Measurements from ENCODE around the gene KLC4. TPM values are rescaled to one million over a fixed set of nuclear protein-coding genes. Genes with fewer than 3 reads are reported as not detected.

The KLC4 gene
- polyA plus RNA-seq, 1 experiment, result 9.1 TPM

DNA sequence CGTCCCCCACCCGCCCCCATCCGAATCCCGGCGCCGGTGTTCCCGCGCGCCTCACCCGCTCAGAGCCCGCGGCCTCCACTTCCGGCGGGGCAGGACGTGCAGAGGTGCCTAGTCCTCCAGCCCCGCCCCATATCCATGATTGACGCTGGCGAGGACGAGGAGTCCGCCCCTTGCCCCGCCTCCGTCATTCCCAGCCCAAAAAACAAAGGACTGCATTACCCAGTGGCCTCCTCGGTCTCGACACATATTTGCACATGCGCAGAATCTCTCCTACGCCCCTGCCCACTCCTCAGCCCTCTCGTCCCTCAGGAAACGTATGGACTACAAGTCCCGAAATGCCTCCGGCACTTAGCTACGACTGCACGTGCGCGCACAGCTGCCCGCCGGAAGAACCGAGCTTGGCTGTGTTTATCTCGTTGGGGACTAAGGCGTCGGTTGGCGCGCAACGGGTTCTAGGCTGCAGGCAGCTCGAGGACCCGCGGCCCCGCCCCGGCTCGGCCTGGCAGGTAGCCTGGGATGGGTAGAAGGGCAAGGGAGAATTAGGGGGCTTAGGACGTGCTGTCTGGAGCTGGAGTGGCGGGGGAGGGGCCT is 45.5 kb upstream of the KLC4 start, which contains the start of the genes KLHDC3 and MEA1:
TSS of gene KLHDC3 (plus strand) at position 407 of the 591 bp plus-strand sequence. CDS start 2,944 bp downstream, outside the sequence.
TSS of gene MEA1 (minus strand) at position 104 of the 591 bp plus-strand sequence. CDS start 133 bp downstream, outside the sequence.
- TF ChIP-seq, protein P1, sequence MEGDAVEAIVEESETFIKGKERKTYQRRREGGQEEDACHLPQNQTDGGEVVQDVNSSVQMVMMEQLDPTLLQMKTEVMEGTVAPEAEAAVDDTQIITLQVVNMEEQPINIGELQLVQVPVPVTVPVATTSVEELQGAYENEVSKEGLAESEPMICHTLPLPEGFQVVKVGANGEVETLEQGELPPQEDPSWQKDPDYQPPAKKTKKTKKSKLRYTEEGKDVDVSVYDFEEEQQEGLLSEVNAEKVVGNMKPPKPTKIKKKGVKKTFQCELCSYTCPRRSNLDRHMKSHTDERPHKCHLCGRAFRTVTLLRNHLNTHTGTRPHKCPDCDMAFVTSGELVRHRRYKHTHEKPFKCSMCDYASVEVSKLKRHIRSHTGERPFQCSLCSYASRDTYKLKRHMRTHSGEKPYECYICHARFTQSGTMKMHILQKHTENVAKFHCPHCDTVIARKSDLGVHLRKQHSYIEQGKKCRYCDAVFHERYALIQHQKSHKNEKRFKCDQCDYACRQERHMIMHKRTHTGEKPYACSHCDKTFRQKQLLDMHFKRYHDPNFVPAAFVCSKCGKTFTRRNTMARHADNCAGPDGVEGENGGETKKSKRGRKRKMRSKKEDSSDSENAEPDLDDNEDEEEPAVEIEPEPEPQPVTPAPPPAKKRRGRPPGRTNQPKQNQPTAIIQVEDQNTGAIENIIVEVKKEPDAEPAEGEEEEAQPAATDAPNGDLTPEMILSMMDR (IDR thresholded peaks at IDR 0.05; ENCODE audit: low read depth, low read length), result no peak
- ChIA-PET CTCF (interaction anchor here (1.3 to 2.1 kb wide), 3 partner anchors 84 to 130 kb away, joined by 3 to 7 read pairs (median 6); partner anchors contain the start of gene CNPY3), POLR2A (interaction anchor here (0.6 to 2.3 kb wide), 8 partner anchors 9 to 160 kb away, joined by 3 to 25 read pairs (median 5); partner anchors contain the start of genes CNPY3, CUL7 and PPP2R5D)
- peak within 1 kb of the TSS; percentile 99 for H3K4me3 ChIP-seq (ENCODE audit: low read depth, low read length)
- peak within 1 kb of the TSS; percentile 57 for H3K27ac ChIP-seq (ENCODE audit: low read depth, low read length)
- no peaks in the 10 kb centered on the region for H3K27me3 ChIP-seq (ENCODE audit: control insufficient read depth, insufficient read depth, low read length)
- H3K9me3 ChIP-seq (ENCODE audit: control insufficient read depth, insufficient read depth, low read length), result no peaks in the 10 kb centered on the region; the same call in 1 of the 2 replicates
- peak; percentile 100 for DNase-seq (ENCODE audit: low read depth, low spot score)

DNA sequence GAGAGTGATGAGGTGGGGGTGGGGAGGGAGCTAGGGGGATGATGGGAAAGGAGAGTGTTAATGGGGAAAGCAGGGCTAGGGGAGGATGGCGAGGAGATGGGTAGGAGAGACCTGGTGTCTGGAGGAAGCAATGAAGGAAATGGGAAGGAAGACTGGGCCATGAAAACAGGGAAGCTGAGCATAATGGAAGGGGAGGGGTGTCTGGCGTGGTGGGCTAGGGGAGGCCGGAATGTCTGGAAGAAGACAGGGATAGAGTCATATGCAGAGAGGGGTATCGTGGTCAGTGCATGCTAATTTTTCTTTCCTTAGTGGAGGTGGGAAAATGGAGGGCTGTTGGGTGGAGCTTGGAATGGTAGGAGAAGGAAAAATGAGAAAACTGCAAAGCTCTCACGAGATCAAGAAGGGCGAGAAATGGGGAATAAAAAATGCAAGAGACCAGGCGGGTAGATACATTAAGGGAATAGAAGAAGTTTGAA is 45.0 kb upstream of the KLC4 start:
- TF ChIP-seq, protein P1 (IDR thresholded peaks at IDR 0.05; ENCODE audit: low read depth, low read length), result no peak
- H3K27ac ChIP-seq (ENCODE audit: low read depth, low read length), result peak overlapping the region; percentile 57
- no peaks in the 10 kb centered on the region; the same call in 1 of the 2 replicates for H3K9me3 ChIP-seq (ENCODE audit: control insufficient read depth, insufficient read depth, low read length)
- no peak for DNase-seq (ENCODE audit: low read depth, low spot score)
- CTCF ChIA-PET, result interaction anchor here (0.6 to 2.1 kb wide), 5 partner anchors 14 to 129 kb away, joined by 3 to 7 read pairs (median 4); partner anchors contain the start of gene CNPY3
- POLR2A ChIA-PET, result interaction anchor here (0.6 to 2.3 kb wide), 10 partner anchors 10 to 213 kb away, joined by 3 to 25 read pairs (median 4); partner anchors contain the start of genes CNPY3, CUL7 and PPP2R5D
- peak overlapping the region; percentile 99 for H3K4me3 ChIP-seq (ENCODE audit: low read depth, low read length)
- H3K27me3 ChIP-seq (ENCODE audit: control insufficient read depth, insufficient read depth, low read length), result no peaks in the 10 kb centered on the region

DNA sequence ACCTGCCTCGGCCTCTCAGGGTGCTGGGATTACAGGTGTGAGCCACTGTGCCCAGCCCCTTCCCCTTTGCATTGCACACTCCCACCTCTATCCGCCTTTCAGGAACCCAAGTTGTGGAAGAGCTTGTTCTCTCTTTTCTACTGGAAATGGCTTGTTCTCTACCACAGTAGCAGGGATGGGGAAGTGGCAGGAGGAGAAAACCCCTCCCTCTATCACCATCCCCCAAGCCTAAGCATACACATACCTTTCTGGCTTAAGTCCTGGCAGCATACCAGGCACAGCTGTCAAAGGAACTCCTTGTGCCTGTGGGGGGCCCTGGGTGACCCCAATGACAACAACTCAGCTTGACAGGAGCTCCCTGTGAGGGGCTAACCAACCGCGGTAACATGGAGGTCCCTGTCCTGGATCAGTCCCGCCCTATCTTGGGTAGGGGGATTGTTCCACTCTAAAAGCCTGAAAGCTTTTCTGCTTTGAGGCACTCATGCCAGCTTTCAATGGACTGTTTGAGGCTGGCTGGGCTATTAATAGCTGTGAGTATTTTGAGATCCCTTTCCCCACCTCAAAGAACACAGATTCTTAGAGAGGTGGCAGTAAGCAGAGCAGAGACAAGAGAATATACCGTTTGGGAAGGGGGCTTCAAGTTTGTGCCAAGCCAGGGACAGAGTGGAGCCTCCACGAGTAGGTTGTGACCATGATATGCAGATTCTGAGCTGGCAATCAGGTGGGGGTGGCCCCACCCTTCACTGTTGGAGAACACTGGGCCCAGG is 43.1 kb upstream of the KLC4 start:
- no peak overlapping the region for H3K4me3 ChIP-seq (ENCODE audit: low read depth, low read length)
- TF ChIP-seq, protein P1 (IDR thresholded peaks at IDR 0.05; ENCODE audit: low read depth, low read length), result no peak
- H3K27ac ChIP-seq (ENCODE audit: low read depth, low read length), result no peak overlapping the region

DNA sequence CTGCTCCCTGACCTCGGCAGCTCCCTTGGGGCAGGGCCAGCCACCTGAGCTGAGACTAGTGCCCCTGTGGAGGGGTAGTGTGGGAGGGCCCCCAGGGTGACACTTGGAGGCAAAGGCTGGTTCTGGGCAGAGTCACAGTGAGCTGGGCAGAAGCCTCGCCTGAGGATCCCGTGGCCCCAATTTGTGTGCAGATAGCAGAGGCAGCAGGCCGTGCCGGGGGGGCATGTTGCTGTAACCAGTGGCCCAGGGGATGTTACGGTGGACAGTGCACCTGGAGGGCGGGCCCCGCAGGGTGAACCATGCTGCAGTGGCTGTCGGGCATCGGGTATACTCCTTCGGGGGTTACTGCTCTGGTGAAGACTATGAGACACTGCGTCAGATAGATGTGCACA is 42.5 kb upstream of the KLC4 start:
- TF ChIP-seq, protein P1 (IDR thresholded peaks at IDR 0.05; ENCODE audit: low read depth, low read length), result no peak
- Histone ChIP-seq H3K27me3 (ENCODE audit: control insufficient read depth, insufficient read depth, low read length) (no peaks in the 10 kb centered on the region), H3K27ac (ENCODE audit: low read depth, low read length) (no peak overlapping the region), H3K9me3 (ENCODE audit: control insufficient read depth, insufficient read depth, low read length) (no peaks in the 10 kb centered on the region; the same call in 1 of the 2 replicates), H3K4me3 (ENCODE audit: low read depth, low read length) (no peak overlapping the region)
- ChIA-PET CTCF (interaction anchor here (1.0 kb wide), 1 partner anchor 13 kb away, joined by 3 read pairs; no protein-coding TSS in a partner anchor), POLR2A (no interaction called here)
- DNase-seq (ENCODE audit: low read depth, low spot score), result no peak

More for the DNA sequence above, 43.1 kb upstream of the KLC4 start:
- no peaks in the 10 kb centered on the region for H3K27me3 ChIP-seq (ENCODE audit: control insufficient read depth, insufficient read depth, low read length)
- ChIA-PET CTCF (interaction anchor here (1.0 kb wide), 1 partner anchor 14 kb away, joined by 3 read pairs; no protein-coding TSS in a partner anchor), POLR2A (no interaction called here)
- no peaks in the 10 kb centered on the region; the same call in 1 of the 2 replicates for H3K9me3 ChIP-seq (ENCODE audit: control insufficient read depth, insufficient read depth, low read length)
- DNase-seq (ENCODE audit: low read depth, low spot score), result no peak
